NB4 (cell line): ENCODE results near the gene AFAP1.

Source experiments
- DNase-seq: peaks from one replicate; pipeline ENCODE4 v3.0.0; 2010; ENCODE audit warnings: low read depth
- H3K4me3 ChIP-seq: one replicate; pipeline ENCODE4 v1.5.1; 2011; ENCODE audit warnings: mild to moderate bottlenecking, low read depth, low read length, moderate library complexity
- CTCF ChIP-seq: IDR thresholded peaks from one replicate; pipeline ENCODE4 v1.5.1; 2012; ENCODE audit warnings: low read depth, low read length
- MAX ChIP-seq: IDR thresholded peaks from 2 replicates; pipeline ENCODE4 v1.6.1; 2011; ENCODE audit warnings: low read depth, low read length
- MYC ChIP-seq: IDR thresholded peaks from 2 replicates; pipeline ENCODE4 v1.6.1; 2011; ENCODE audit warnings: low read depth, low read length
- POLR2A ChIP-seq: IDR thresholded peaks from 2 replicates; pipeline ENCODE4 v1.6.1; 2011; ENCODE audit warnings: mild to moderate bottlenecking; ENCODE audit not compliant: insufficient read length; ENCODE audit errors: extremely low read depth

AFAP1 gene

DNA sequence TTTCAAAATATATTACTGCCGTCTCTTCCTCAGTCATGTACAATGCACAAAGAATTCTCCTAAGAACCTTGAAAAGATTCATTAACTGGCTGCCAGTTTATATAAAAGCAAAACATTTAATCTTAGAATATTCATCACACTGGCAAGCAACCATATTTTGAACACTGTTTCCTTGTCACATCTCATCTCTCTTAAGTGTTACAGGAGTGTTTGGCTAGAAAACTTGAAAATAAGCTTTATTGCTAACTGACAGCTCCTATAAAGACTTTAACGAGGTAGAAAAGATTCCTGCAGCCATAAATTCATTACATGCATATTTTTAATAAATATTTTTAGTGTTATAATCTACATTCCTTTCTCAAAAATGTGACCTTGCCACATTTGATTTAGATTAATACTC is 149.6 kb downstream of the AFAP1 start:
- TF ChIP-seq MYC, result no peak
- TF ChIP-seq CTCF, result no peak
- no peak for TF ChIP-seq MAX
- TF ChIP-seq POLR2A, result no peak

DNA sequence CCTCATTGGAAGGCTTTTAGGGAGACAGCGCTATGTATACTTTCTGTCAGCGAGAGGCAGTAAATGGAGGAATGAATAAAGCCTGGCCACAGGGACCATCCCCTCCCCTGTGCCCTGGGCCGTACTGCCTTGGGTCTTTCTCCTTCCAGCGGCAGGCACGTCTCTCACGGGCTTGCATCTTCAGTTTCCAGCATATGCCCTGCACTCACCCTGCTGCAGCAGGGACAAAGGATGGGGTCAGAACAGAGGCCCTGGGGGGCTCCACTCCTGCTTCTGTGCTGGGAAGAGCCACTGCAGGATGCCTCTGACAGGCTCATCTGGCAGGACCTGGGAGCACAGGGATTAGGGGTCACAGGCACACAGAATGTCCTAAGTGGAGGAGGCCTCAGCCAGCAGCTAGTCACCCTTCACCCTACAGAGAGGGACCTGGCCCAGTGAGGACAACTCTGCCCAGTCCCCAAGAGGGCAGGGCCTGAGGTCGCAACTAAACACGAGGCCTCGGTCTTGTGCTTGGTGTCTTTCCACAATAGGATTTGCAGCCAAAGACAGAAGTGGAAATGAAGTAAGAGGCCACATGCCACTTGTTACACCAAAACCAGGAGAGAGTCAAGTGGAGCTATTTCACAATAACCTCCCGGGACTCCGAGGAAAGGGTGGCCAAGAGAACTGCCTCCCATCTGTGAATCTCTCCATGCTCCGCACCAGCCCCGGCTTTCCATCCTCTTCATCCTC is 150.8 kb downstream of the AFAP1 start:
- DNase-seq, result peak; percentile 25
- TF ChIP-seq MAX, result no peak
- no peak for TF ChIP-seq CTCF
- no peak for TF ChIP-seq MYC
- TF ChIP-seq POLR2A, result no peak
- H3K4me3 ChIP-seq, result no peak overlapping the region

More for the DNA sequence above, 149.6 kb downstream of the AFAP1 start:
- no peak overlapping the region for H3K4me3 ChIP-seq
- no peak for DNase-seq

DNA sequence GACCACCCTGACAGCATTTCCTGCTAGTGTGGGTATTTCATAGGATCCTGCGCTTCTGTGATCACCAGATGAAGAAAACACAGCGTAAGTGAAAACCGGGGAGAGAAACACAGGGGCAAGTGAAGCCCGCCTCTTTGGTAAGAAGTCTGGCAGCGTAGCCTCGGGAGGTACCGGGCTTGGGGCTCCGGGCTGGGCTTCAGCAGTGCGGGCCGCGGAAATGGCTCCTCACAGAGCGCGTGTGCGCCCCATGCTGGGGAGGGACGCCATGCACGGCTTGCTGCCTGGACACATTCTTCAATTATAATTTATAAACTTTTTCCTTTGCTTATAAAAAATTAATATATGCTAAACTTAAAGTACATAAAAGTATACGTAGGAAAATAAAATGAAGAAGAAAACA is 151.5 kb downstream of the AFAP1 start:
- no peak overlapping the region for H3K4me3 ChIP-seq
- DNase-seq, result no peak
- no peak for TF ChIP-seq CTCF
- TF ChIP-seq MYC, result no peak

DNA sequence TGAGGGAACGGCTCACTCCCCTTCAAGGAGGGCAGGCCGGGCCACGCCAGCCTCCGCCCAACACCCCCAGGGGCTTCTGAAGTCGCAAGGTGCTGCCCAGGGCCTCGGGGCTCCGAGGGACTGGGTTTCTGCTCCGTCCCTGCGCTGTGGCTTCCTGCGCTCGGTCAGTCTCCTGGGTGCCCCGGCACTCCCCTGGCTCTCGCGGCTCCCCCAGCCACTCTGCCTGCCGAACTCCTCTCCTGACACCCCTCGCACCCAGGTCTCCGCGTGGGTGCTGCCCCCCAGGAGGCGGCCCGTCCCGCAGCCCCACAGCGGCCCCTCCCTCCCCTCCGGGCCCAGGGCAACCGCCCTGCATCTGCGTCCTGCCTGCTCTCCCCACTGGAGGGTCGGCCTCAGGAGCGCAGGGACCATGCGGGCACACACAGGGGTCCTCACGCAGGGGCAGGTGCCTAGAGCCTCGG is 151.9 kb downstream of the AFAP1 start:
- no peak for DNase-seq
- no peak overlapping the region for H3K4me3 ChIP-seq
- no peak for TF ChIP-seq CTCF
- TF ChIP-seq MAX, result no peak

DNA sequence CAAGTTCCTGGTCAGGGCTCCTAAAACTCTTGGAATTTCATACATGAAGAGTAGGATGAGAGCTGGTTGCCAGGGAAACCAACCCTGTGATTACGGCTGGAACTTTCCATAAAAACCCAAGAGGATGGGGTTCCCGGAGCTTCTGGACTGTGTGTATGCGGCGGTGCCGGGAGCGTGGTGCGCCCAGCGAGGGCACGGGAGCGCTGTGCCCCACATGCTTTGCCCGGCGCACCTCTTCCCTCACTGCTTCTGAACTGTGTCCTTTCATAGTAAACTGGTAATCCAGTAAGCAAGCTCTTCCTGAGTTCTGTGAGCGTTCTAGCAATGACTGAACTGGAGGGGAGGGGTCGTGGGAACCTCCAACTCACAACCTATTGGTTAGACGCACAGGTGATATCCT is 152.6 kb downstream of the AFAP1 start:
- no peak for DNase-seq
- H3K4me3 ChIP-seq, result no peak overlapping the region
- TF ChIP-seq CTCF, result no peak

GRCh38 chr4:7786517-7786916 is 153.1 kb downstream of the AFAP1 start:
- DNase-seq, result no peak
- TF ChIP-seq POLR2A (no peak), CTCF (no peak), MYC (no peak), MAX (no peak)
- no peak overlapping the region for H3K4me3 ChIP-seq
